Activated naive CD4-positive, alpha-beta T cell treated with anti-CD3 and anti-CD28 coated beads, Interleukin-2, amount 10 ng/mL, durations not matched to agents 7 days and 5 days (primary cell): ENCODE results near the gene DNA2.
"Not testable (repeated sequence)": the region's sequence is repeated elsewhere in the genome, so short reads cannot be mapped to it uniquely, and the experiment has no call there.

Experiments
- CTCF ChIA-PET: fragments of 350-600 bp; sonication (Branson Sonifier 250); formaldehyde crosslinking; loops from one replicate; lab custom pipeline; 2021; ENCODE audit warnings: antibody characterized with exemption; lab: Charles Lee
- DNase-seq: peaks from one replicate; pipeline ENCODE4 v3.0.0-alpha.2; 2020
- H3K27ac Mint-ChIP-seq: one replicate; pipeline ENCODE4 v1.8.0; 2021; ENCODE audit warnings: mild to moderate bottlenecking, moderate library complexity, mixed read lengths
- H3K27me3 Mint-ChIP-seq: one replicate; pipeline ENCODE4 v1.8.0; 2021; ENCODE audit warnings: mild to moderate bottlenecking, mixed read lengths
- H3K36me3 Mint-ChIP-seq: one replicate; pipeline ENCODE4 v1.8.0; 2021; ENCODE audit warnings: mixed read lengths
- H3K4me1 Mint-ChIP-seq: one replicate; pipeline ENCODE4 v1.8.0; 2021; ENCODE audit warnings: mixed read lengths
- H3K4me3 Mint-ChIP-seq: one replicate; pipeline ENCODE4 v1.8.0; 2021; ENCODE audit warnings: mild to moderate bottlenecking, moderate library complexity, mixed read lengths
- H3K9me3 Mint-ChIP-seq: one replicate; pipeline ENCODE4 v1.8.0; 2021; ENCODE audit warnings: mixed read lengths

Gene DNA2

GRCh38 chr10:68471063-68471585 is 649 bp downstream of the DNA2 start:
- peaks cover 29% of the 10 kb centered on the region for H3K4me1 Mint-ChIP-seq
- no peaks in the 10 kb centered on the region for H3K9me3 Mint-ChIP-seq
- H3K27me3 Mint-ChIP-seq, result no peaks in the 10 kb centered on the region
- peak overlapping the region; percentile 91 for H3K27ac Mint-ChIP-seq
- DNase-seq, result no peak
- peaks cover 26% of the 10 kb centered on the region for H3K36me3 Mint-ChIP-seq
- peak overlapping the region; percentile 91 for H3K4me3 Mint-ChIP-seq
- CTCF ChIA-PET, result interaction anchor here (1.1 to 1.3 kb wide), 2 partner anchors 123 to 427 kb away, joined by 3 read pairs; no protein-coding TSS in a partner anchor

DNA sequence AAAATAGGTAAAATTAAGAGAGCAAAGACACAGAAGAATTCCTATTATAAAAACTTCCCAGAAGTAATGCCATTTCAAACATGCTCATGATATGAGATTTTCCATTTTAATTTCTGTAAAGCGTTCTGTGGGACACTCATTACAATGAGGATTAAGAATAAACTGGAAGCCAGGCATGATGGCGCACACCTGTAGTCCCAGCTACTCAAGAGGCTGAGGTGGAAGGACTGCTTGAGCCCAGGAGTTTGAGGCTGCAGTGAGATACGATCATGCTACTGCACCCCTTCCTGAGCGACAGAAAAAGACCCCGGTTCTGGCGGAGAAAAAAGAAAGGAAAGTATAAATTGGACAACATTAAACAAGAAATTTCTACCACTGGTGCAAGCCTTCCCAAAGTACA is 1.5 kb downstream of the DNA2 start:
- Mint-ChIP-seq H3K4me1 (peaks cover 29% of the 10 kb centered on the region), H3K36me3 (peaks cover 31% of the 10 kb centered on the region), H3K27ac (peak overlapping the region; percentile 2), H3K27me3 (no peaks in the 10 kb centered on the region), H3K4me3 (peak overlapping the region; percentile 91), H3K9me3 (no peaks in the 10 kb centered on the region)
- DNase-seq, result no peak
- CTCF ChIA-PET, result no interaction called here

GRCh38 chr10:68469838-68470237 is 1.9 kb downstream of the DNA2 start:
- H3K9me3 Mint-ChIP-seq, result no peaks in the 10 kb centered on the region
- H3K27ac Mint-ChIP-seq, result no peak overlapping the region
- no peaks in the 10 kb centered on the region for H3K27me3 Mint-ChIP-seq
- H3K4me3 Mint-ChIP-seq, result peak overlapping the region; percentile 91
- CTCF ChIA-PET, result no interaction called here
- peaks cover 29% of the 10 kb centered on the region for H3K4me1 Mint-ChIP-seq
- H3K36me3 Mint-ChIP-seq, result peaks cover 34% of the 10 kb centered on the region
- no peak for DNase-seq

DNA sequence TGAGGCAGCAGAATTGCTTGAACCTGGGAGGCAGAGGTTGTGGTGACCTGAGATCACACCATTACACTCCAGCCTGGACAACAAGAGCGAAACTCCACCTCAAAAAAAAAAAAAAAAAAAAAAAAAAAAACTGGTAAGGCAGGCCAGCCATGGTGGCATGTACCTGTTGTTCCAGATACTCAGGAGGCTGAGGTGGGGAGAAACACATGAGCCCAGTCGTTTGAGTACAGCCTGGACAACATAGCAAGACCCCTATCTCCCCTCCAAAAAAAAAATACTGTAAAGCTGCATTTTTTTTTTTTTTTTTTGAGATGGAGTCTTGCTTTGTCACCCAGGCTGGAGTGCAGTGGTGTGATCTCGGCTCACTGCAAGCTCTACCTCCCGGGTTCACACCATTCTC is 7.0 kb downstream of the DNA2 start:
- H3K4me1 Mint-ChIP-seq, CTCF ChIA-PET, H3K9me3 Mint-ChIP-seq, H3K4me3 Mint-ChIP-seq, H3K27me3 Mint-ChIP-seq, H3K27ac Mint-ChIP-seq, DNase-seq: not testable (repeated sequence)
- H3K36me3 Mint-ChIP-seq, result peaks cover 48% of the 10 kb centered on the region

- H3K4me3 Mint-ChIP-seq, result no peak overlapping the region
- no peaks in the 10 kb centered on the region for H3K4me1 Mint-ChIP-seq
- CTCF ChIA-PET, result no interaction called here
- H3K9me3 Mint-ChIP-seq, result no peaks in the 10 kb centered on the region
- H3K27me3 Mint-ChIP-seq, result no peaks in the 10 kb centered on the region
- no peak for DNase-seq
- H3K36me3 Mint-ChIP-seq, result peaks cover 48% of the 10 kb centered on the region
- no peak overlapping the region for H3K27ac Mint-ChIP-seq
These were observed 8.2 kb downstream of the DNA2 start for GRCh38 chr10:68463365-68464093.

- no peak for DNase-seq
- CTCF ChIA-PET, result no interaction called here
- no peaks in the 10 kb centered on the region for H3K4me1 Mint-ChIP-seq
- peaks cover 46% of the 10 kb centered on the region for H3K36me3 Mint-ChIP-seq
- no peaks in the 10 kb centered on the region for H3K9me3 Mint-ChIP-seq
- no peak overlapping the region for H3K27ac Mint-ChIP-seq
- no peaks in the 10 kb centered on the region for H3K27me3 Mint-ChIP-seq
- H3K4me3 Mint-ChIP-seq, result no peak overlapping the region
These were observed 9.2 kb downstream of the DNA2 start for GRCh38 chr10:68462536-68462935.

GRCh38 chr10:68461032-68461431 is 10.7 kb downstream of the DNA2 start:
- no peak for DNase-seq
- CTCF ChIA-PET, result no interaction called here
- H3K9me3 Mint-ChIP-seq, result no peaks in the 10 kb centered on the region
- H3K4me3 Mint-ChIP-seq, result no peak overlapping the region
- H3K36me3 Mint-ChIP-seq, result peaks cover 47% of the 10 kb centered on the region
- H3K27ac Mint-ChIP-seq, result no peak overlapping the region
- no peaks in the 10 kb centered on the region for H3K27me3 Mint-ChIP-seq
- H3K4me1 Mint-ChIP-seq, result no peaks in the 10 kb centered on the region

GRCh38 chr10:68449698-68450097 is 22.1 kb downstream of the DNA2 start:
- H3K4me1 Mint-ChIP-seq, H3K27me3 Mint-ChIP-seq, H3K9me3 Mint-ChIP-seq, DNase-seq, H3K4me3 Mint-ChIP-seq, H3K27ac Mint-ChIP-seq, CTCF ChIA-PET: not testable (repeated sequence)
- H3K36me3 Mint-ChIP-seq, result peaks cover 37% of the 10 kb centered on the region

- H3K27me3 Mint-ChIP-seq, result no peaks in the 10 kb centered on the region
- H3K4me3 Mint-ChIP-seq, result no peak overlapping the region
- no peaks in the 10 kb centered on the region for H3K9me3 Mint-ChIP-seq
- peaks cover 41% of the 10 kb centered on the region for H3K36me3 Mint-ChIP-seq
- H3K4me1 Mint-ChIP-seq, result no peaks in the 10 kb centered on the region
- no peak overlapping the region for H3K27ac Mint-ChIP-seq
- CTCF ChIA-PET, result no interaction called here
- no peak for DNase-seq
These were observed 25.6 kb downstream of the DNA2 start for GRCh38 chr10:68446179-68446578.

GRCh38 chr10:68442971-68443370 is 28.8 kb downstream of the DNA2 start:
- CTCF ChIA-PET, result no interaction called here
- no peak overlapping the region for H3K27ac Mint-ChIP-seq

DNA sequence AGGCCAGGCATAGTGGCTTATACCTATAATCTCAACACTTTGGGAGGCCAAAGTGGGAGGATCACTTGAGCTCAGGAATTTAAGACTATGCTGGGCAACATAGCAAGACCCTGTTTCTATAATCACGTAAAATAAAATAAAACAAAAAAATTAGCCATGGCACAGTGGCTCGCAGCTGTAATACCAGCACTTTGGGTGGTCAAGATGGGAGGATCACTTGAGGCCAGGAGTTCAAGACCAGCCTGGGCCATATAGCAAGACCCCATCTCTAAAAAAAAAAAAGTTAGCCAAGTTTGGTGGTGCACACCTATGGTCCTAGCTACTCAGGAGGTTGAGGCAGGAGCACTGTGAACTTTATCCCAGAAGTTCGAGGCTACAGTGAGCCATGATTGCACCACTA is 30.9 kb downstream of the DNA2 start:
- no peak for DNase-seq
- Mint-ChIP-seq H3K4me1 (peaks cover 3% of the 10 kb centered on the region), H3K36me3 (peaks cover 32% of the 10 kb centered on the region), H3K9me3 (no peaks in the 10 kb centered on the region), H3K4me3 (no peak overlapping the region), H3K27me3 (no peaks in the 10 kb centered on the region), H3K27ac (no peak overlapping the region)
- CTCF ChIA-PET, result no interaction called here

More at GRCh38 chr10:68442971-68443370, 28.8 kb downstream of the DNA2 start:
- DNase-seq, result no peak
- Mint-ChIP-seq H3K27me3 (no peaks in the 10 kb centered on the region), H3K4me1 (no peaks in the 10 kb centered on the region), H3K9me3 (no peaks in the 10 kb centered on the region), H3K36me3 (peaks cover 32% of the 10 kb centered on the region), H3K4me3 (no peak overlapping the region)

- no peak for DNase-seq
- Mint-ChIP-seq H3K27ac (no peak overlapping the region), H3K4me1 (peaks cover 3% of the 10 kb centered on the region), H3K4me3 (no peak overlapping the region), H3K9me3 (no peaks in the 10 kb centered on the region), H3K36me3 (peaks cover 31% of the 10 kb centered on the region), H3K27me3 (no peaks in the 10 kb centered on the region)
- CTCF ChIA-PET, result no interaction called here
These were observed 36.0 kb downstream of the DNA2 start for GRCh38 chr10:68435803-68436202.

DNA sequence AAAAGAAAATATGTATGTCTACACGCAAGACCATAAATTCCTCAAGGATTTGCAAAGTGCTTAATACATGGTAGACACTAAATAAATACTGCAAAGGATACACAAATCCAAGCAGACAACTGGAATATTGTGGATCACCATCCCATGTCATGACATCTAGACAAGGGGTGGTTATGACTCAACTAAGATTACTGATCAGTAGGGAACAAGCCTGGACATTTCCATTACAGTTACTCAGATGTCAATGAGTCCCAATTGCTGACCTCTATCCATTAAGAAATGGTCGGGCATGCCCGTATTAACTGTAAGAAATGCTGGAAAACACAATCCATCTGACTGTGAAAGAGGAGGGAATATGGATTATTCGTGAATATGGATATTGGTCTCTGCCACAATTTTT is 37.1 kb downstream of the DNA2 start:
- Mint-ChIP-seq H3K27ac (no peak overlapping the region), H3K9me3 (no peaks in the 10 kb centered on the region), H3K36me3 (peaks cover 34% of the 10 kb centered on the region), H3K27me3 (no peaks in the 10 kb centered on the region), H3K4me3 (no peak overlapping the region), H3K4me1 (peaks cover 3% of the 10 kb centered on the region)
- no peak for DNase-seq
- CTCF ChIA-PET, result no interaction called here

GRCh38 chr10:68428396-68429104 is 43.2 kb downstream of the DNA2 start:
- Mint-ChIP-seq H3K27me3 (no peaks in the 10 kb centered on the region), H3K27ac (no peak overlapping the region), H3K36me3 (peaks cover 35% of the 10 kb centered on the region), H3K9me3 (no peaks in the 10 kb centered on the region), H3K4me3 (no peak overlapping the region), H3K4me1 (peaks cover 12% of the 10 kb centered on the region)
- CTCF ChIA-PET, result no interaction called here
- DNase-seq, result no peak
